Measurements from ENCODE around the gene LRRC66. TPM values are rescaled to one million over a fixed set of nuclear protein-coding genes. Genes with fewer than 3 reads are reported as not detected.

The LRRC66 gene
- total RNA-seq, 4 donors from 2014 or later = 0.90 to 1.5 TPM; not detected in 2

DNA sequence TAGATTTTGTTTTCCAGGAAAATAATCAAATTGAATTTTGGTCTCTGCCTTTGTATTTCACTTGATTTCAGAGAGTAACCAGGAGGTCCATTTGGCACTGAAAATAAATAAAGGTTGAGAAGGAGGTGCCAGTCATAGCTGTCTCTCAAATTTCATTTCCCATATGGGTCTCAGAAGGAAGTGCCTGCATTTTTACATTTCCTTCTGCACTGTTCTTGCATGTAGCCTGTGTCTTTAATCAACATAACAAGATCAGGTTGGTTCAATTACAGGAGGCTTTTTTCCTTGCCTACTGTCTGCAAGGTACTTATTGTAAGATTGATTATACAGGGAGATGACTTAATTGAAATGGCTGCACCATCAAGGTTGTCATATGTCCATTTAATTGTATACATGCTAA lies 15.7 kb downstream of the LRRC66 start:
- no peak overlapping the region for H3K27ac ChIP-seq
- no peaks in the 10 kb centered on the region for H3K9me3 ChIP-seq
- TF ChIP-seq POLR2A (IDR thresholded peaks at IDR 0.05) (no peak), CTCF (IDR thresholded peaks at IDR 0.05) (no peak)
- H3K4me1 ChIP-seq = no peaks in the 10 kb centered on the region
- no peaks in the 10 kb centered on the region for H3K27me3 ChIP-seq
- DNase-seq = no peak
- intact Hi-C loops (cut with DNase I; ENCODE audit: low total_unique reads) = no loop called here
- H3K4me3 ChIP-seq = no peak overlapping the region
- no peaks in the 10 kb centered on the region for H3K36me3 ChIP-seq

DNA sequence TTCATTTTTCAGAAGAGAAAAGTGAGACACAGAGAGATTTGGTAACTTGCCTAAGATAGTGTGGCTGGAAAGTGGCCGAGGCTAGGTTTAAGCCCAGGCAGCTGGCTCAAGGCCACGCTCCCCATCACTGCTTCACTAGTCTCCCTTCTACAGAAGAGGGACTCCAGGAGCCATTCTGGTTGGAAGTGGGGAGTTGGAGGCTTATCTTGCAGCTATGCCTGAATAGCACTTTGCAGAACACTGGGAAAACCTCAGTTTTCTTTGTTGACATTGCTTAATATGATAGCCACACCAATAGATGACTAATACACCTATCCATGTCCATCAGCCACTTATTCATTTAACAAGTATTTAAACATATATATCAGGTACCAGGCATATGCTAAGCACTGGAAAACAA lies 18.5 kb downstream of the LRRC66 start:
- no peak for DNase-seq
- intact Hi-C loops (cut with DNase I; ENCODE audit: low total_unique reads) = no loop called here
- H3K27me3 ChIP-seq = no peaks in the 10 kb centered on the region
- H3K27ac ChIP-seq = no peak overlapping the region
- H3K4me3 ChIP-seq = no peak overlapping the region
- no peaks in the 10 kb centered on the region for H3K9me3 ChIP-seq
- H3K4me1 ChIP-seq = no peaks in the 10 kb centered on the region
- H3K36me3 ChIP-seq = no peaks in the 10 kb centered on the region
- TF ChIP-seq CTCF (IDR thresholded peaks at IDR 0.05) = no peak

- DNase-seq = no peak
- no peaks in the 10 kb centered on the region for H3K4me1 ChIP-seq
- H3K36me3 ChIP-seq = no peaks in the 10 kb centered on the region
- H3K9me3 ChIP-seq = no peaks in the 10 kb centered on the region
- intact Hi-C loops (cut with DNase I; ENCODE audit: low total_unique reads) = no loop called here
- H3K4me3 ChIP-seq = no peak overlapping the region
- TF ChIP-seq CTCF (IDR thresholded peaks at IDR 0.05) (no peak), POLR2A (IDR thresholded peaks at IDR 0.05) (no peak)
- no peak overlapping the region for H3K27ac ChIP-seq
- no peaks in the 10 kb centered on the region for H3K27me3 ChIP-seq
Measured at GRCh38 chr4:51999250-51999649, 20.9 kb downstream of the LRRC66 start.

DNA sequence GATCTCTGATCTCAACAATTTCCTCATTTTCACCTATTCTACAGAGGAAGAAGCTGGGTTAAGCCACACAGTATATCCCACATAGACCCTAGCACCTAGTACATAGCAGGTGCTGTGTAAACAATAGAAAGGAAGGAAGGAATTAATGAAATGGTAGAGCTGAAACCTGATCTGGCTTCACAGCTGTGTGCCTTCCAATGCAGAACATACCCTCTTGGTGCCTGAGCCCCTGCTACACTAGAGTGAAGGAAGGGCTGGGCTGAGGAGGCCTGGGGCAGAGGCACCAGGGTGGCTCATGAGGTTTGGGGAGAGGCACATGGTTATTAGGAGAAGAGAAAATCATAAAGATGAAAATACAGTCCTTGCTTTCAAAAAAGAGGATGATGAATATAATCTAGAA lies 21.3 kb downstream of the LRRC66 start:
- Histone ChIP-seq H3K9me3 (no peaks in the 10 kb centered on the region), H3K4me1 (no peaks in the 10 kb centered on the region), H3K27me3 (no peaks in the 10 kb centered on the region), H3K4me3 (no peak overlapping the region), H3K36me3 (no peaks in the 10 kb centered on the region), H3K27ac (no peak overlapping the region)
- TF ChIP-seq CTCF (IDR thresholded peaks at IDR 0.05) (no peak), POLR2A (IDR thresholded peaks at IDR 0.05) (no peak)
- DNase-seq = no peak
- intact Hi-C loops (cut with DNase I; ENCODE audit: low total_unique reads) = no loop called here

- no peaks in the 10 kb centered on the region for H3K9me3 ChIP-seq
- no peak for DNase-seq
- no peaks in the 10 kb centered on the region for H3K27me3 ChIP-seq
- TF ChIP-seq POLR2A (IDR thresholded peaks at IDR 0.05) (no peak), CTCF (IDR thresholded peaks at IDR 0.05) (no peak)
- intact Hi-C loops (cut with DNase I; ENCODE audit: low total_unique reads) = no loop called here
- no peak overlapping the region for H3K4me3 ChIP-seq
- no peak overlapping the region for H3K27ac ChIP-seq
- no peaks in the 10 kb centered on the region for H3K4me1 ChIP-seq
- H3K36me3 ChIP-seq = no peaks in the 10 kb centered on the region
Measured at GRCh38 chr4:51997647-51998046, 22.5 kb downstream of the LRRC66 start.

All from uterus (tissue), 4 donors.